GM21786 (cell line): ENCODE measurements around the gene CHRNA7.

Experiments used
- ATAC-seq: cut with Tn5 transposase; IDR thresholded peaks from one replicate; pipeline ENCODE4 v1.9.1; 2021; ENCODE audit not compliant: unreplicated experiment

CHRNA7 gene

GRCh38 chr15:32067115-32067514 lies 36.8 kb downstream of the CHRNA7 start:
- no peak for ATAC-seq

DNA sequence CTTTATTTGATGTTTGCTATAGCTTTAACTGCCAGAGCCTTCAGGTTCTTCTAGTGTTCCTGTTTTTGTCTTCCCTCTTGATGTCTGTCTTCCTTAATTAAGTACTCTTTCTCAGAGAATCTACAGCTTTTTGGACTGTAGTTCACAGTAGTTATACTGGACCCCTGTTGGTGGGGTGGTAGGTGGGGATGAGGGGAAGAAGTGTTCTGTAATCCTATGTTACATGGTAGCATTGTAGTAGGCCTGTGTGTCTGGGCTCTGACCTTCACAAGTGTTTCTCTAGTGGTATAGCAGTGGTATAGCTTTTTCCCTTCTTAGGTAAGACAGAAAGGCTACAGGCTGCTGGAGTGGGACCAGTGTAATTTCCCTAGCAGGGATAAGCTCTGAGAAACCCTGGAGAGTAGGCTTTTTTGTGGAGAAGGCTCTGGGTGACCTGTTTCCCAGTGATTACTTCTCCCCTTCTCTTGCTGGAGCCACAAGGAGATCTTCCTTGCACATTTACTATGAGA lies 59.6 kb downstream of the CHRNA7 start:
- ATAC-seq, result no peak

DNA sequence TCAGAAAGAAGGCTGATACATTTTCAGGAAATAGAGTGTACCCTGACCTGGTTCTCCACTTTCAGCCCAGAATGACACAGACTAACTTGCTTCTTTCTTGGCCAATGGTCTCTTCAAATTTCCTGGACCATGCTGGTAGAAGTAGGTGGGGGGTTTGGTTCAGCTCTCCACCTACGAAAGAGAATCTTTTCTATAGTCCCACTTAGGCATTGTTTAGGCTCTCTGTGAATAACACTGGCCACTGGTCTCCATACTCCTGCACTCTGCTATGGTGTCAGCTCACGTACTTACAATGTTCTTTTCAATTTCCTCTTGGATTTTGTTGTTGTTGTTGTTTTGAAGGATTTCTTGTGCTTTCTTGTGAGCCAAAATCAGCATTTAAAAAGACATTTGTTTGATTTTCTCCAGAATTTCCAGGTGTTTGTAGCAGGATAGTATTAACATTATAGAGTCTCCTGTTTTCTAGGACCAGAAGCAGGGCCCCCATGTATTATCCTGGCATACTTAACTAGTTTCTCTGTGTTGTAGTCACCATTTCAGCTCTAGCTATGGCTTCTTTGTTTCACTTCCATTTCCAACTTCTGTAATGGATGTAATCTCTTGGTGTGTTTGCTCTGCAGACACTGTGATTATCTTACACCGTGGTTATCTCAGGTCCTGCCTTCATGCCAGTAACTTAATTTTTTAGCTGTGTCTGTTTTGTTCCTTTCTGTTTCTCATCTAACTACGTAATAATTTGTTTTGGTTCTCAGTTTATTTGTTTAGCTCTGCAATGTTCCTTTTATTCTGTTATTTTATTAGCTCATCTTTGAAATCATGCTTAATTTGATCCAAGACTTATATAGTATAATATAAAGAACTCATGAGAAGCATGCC lies 61.4 kb downstream of the CHRNA7 start:
- no peak for ATAC-seq

- no peak for ATAC-seq
Observed at GRCh38 chr15:32096213-32096612, 65.9 kb downstream of the CHRNA7 start.

DNA sequence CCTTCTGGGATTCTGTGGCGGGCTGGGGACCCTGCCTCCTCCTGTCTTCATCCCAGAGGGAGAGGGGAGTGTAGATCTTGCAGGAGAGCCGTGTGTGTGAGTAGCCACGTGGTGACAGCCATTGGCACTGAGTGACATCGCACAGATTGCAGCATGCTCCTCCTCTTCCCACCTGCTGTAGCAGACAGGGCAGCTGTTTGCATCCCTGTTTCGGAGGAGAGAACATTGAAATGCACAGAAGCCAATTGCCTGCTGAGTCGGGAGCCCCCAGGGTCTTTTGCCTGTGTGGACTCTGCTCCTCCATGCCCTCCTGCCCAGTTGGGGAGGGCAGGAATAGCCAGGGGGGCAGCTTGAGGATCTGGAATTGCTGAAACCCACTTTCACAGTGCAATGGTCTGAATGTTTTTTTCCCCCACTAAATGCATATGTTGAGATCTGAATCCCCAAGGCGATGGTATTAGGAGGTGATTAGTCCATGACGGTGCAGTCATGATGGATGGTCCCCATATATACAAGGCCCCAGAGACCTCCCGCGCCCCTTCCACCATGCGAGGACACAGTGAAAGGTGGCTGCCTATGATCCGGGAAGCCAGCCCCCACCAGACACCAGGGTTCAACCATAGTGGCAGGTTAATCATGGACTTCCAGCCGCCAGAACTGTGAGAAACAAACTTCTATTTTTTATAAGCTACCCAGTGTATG lies 66.8 kb downstream of the CHRNA7 start:
- ATAC-seq, result no peak

DNA sequence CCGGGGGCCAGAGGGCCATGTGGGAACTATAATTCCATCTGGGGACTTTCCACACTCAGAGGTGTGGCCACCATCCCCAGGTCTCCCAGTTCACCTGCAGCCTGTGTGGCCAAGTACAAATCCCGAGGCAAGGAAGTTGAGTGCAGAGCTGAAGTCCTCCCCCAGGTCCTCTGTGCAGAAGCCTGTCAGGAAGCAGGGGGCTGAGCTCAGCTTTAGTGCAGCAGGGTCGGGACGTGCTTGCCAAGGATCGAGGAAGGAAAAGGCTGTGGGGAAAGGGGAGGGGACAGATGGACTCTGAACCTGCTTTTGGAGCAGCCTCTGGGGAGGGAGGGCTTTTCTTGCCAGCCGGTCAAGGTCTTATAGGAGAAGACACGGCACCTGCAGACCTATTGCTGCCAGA lies 67.7 kb downstream of the CHRNA7 start:
- ATAC-seq, result no peak

GRCh38 chr15:32099097-32099785 lies 68.9 kb downstream of the CHRNA7 start:
- ATAC-seq, result no peak

DNA sequence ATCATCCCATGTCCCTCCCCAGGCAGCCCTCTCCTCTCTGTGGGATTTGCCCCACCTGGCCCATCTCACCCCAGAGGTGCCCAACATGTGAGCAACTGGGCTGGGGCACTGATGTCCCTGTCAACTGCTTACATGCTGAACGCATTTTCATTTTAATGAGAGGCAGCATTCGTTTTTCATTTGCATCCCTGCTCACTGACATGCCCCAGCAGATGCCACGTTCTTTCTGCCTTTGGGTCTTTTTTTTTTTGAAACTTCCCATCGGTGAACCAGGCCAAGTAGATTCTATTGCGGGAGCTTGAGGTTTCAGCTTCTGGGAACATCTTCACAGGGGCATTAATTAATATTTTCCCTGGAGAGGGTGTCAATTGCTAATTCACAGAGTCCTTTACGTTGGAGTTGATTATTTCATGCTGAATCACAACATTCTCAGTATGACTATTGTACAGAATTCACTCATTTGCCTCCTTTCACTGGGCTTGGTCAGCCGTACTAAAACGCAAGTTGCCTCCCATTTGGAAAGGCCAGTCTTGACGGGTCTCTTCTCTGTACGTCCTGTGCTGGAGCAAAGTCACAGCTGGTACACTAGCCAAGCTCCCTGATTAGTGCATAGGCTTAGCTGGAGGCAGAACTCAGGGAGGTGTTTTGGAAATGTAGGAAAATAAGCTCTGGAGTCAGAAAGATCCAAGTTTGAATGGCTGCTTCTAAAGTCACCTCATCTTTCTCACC lies 69.8 kb downstream of the CHRNA7 start:
- no peak for ATAC-seq

DNA sequence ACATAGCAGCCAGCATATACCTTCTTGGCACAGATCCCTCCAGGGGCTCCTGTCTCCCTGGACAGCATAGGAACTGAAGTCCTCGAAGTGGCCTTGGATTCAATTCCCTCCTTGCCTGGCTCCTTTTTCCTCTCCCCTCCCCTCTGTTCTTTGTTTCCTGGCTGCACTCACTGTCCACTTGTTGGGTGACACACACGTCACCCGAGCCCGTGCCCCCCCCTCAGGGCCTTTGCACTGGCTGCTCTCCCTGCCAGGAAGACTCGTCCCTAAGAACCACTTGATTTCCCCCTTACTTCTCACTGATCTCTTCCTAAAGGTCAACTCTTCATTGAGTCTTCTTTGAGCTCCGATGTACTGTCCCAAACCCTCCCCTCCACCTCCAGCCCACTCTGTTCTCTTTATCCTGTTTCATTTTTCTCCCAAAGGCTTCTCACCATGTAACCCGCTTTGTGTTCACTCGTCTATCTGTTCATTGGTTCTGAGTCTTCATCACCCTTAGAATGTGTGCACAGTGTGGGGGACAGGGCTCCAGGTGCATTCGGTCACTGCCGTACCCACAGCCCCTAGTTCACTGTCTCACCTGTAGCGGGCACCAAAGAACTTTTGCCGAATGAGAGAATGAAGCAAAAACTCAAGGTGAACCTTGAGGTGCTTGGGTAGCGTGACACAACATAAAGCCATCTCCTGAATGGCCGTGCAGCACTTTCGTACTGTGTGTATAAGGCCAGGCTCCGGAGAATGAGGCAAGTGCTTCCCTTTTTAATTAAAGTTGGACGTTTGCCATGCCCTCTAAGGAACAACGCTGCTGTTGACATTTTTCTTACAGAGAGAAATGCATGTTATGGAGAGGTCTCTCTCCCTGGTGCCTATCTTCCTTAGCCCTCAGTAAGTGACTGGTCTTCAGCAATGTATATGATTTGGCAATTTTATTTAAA lies 74.0 kb downstream of the CHRNA7 start:
- no peak for ATAC-seq

GRCh38 chr15:32105258-32106241 lies 75.2 kb downstream of the CHRNA7 start:
- no peak for ATAC-seq

DNA sequence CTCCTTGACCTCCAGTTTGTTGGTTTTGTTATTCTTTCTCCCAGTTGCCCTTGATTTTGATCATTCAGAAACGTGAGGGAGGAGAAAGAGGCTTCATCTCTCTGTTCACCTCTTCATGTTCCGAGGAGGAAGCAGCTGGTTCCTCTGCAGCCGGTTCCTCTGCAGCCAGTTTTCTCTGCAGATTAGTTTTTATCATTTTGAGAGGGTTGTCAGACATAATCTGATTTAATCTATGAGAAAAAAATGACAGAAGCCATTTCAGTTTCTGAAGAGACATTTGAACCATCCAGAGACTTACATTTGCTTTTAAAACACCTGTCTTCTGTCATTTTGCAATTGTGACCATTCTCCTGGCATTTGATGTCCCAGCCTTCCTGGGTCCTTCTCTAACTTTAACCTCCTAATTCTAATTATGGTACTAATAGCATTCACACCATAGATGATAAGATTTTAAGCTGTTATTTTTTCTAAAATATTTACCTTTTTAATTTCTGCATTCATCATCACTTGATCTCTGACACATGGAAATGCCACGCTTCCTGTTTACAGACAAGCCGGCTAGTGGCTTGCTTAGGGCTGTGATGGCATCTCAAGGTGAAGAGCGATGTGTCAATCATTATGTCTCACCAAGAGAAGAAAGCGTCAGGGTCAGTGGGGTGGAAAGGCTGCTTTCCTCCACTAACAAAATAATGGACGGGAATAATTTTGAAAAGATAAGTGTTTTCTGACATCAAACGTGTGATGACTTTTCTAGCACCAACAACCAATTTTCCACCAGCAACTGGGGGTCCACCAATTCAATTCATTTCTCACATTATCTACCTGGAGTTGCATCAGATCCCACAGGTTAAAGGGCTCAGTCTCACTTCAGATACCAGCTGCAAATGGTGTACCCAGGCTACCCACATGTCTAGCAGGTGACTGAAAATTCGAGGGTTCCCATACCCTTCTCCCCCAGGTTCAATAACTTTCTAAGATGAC lies 76.4 kb downstream of the CHRNA7 start:
- ATAC-seq, result no peak

- no peak for ATAC-seq
Observed at GRCh38 chr15:32107477-32108080, 77.3 kb downstream of the CHRNA7 start.

- no peak for ATAC-seq
Observed at GRCh38 chr15:32108661-32109060, 78.3 kb downstream of the CHRNA7 start.

- ATAC-seq, result no peak
Observed at GRCh38 chr15:32112101-32112500, 81.8 kb downstream of the CHRNA7 start.

GRCh38 chr15:32113224-32113623 lies 82.9 kb downstream of the CHRNA7 start:
- no peak for ATAC-seq

GRCh38 chr15:32117122-32117521 lies 86.8 kb downstream of the CHRNA7 start:
- no peak for ATAC-seq

DNA sequence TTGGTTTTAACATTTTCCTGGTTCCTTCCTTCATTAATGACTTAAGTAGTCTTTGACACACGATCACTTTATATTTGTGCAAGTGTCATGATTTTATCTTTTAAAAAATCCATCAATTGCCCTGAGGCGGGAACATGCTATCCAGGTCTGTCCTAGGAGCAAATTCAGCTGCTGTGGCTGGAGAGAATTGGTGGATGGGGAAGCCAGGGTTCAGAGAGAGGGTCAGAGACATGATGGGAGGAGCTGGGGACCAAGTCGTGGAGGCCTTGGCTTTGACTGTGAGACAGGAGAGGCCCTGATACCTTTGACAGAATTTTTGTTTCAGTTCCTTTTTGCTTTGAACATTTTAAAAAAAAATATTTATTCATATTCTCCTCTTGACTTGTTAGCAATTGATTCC lies 89.0 kb downstream of the CHRNA7 start:
- ATAC-seq, result no peak
